PC-9 (cell line): Measurements from ENCODE around the gene ZFPM1. TPM values are rescaled to one million over a fixed set of nuclear protein-coding genes. Genes with fewer than 3 reads are reported as not detected.

Source experiments
- BruUV-seq: library from RNA; stranded (reverse); fragments of 400-500 nt; replicated peaks from 2 replicates; lab custom pipeline; 2021; lab: Mats Ljungman, UMichigan
- CTCF ChIA-PET: fragments of 300-600 bp; sonication (Branson Sonifier 250); formaldehyde crosslinking; loops from one replicate; lab custom pipeline; 2022; ENCODE audit warnings: antibody characterized with exemption; lab: Charles Lee
- POLR2A ChIA-PET: fragments of 300-600 bp; sonication (Branson Sonifier 250); formaldehyde crosslinking; loops from one replicate; lab custom pipeline; 2022; ENCODE audit warnings: antibody characterized with exemption; ENCODE audit not compliant: unreplicated experiment; lab: Charles Lee
- DNase-seq, 2 experiments: peaks; one replicate each; pipeline versions ENCODE4 v3.0.0 to v3.0.0-alpha.2; 2015 to 2022; ENCODE audit warnings: mixed read lengths in 1 of 2
- H2AFZ ChIP-seq: fragments of 200-600 bp; sonication (generic); 2 replicates; pipeline ENCODE4 v1.8.1; 2017; ENCODE audit warnings: antibody characterized with exemption
- H3F3A ChIP-seq: fragments of 200-600 bp; sonication (generic); 2 replicates; pipeline ENCODE4 v1.8.1; 2017; ENCODE audit warnings: antibody characterized with exemption, mild to moderate bottlenecking, low read depth; ENCODE audit not compliant: insufficient read depth
- H3K27ac ChIP-seq: fragments of 200-600 bp; sonication (generic); 2 replicates; pipeline ENCODE4 v1.6.1; 2016; ENCODE audit warnings: mixed run types
- H3K27me3 ChIP-seq: fragments of 200-600 bp; sonication (generic); 2 replicates; pipeline ENCODE4 v1.6.1; 2016; ENCODE audit warnings: low read depth, mixed run types; ENCODE audit not compliant: insufficient read depth
- H3K36me3 ChIP-seq: fragments of 200-600 bp; sonication (generic); 2 replicates; pipeline ENCODE4 v1.6.1; 2016; ENCODE audit warnings: low read depth, mixed run types
- H3K4me1 ChIP-seq: fragments of 200-600 bp; sonication (generic); replicated peaks from 2 replicates; pipeline ENCODE4 v1.6.1; 2016; ENCODE audit warnings: mixed run types; ENCODE audit not compliant: insufficient read depth
- H3K4me2 ChIP-seq: fragments of 200-600 bp; sonication (generic); 2 replicates; pipeline ENCODE4 v1.6.1; 2017; ENCODE audit warnings: mixed run types
- H3K4me3 ChIP-seq: fragments of 200-600 bp; sonication (generic); 2 replicates; pipeline ENCODE4 v1.6.1; 2016; ENCODE audit warnings: mixed run types
- H3K79me2 ChIP-seq: fragments of 200-600 bp; sonication (generic); 2 replicates; pipeline ENCODE4 v1.6.1; 2017; ENCODE audit warnings: low read depth, mixed run types
- H3K9me2 ChIP-seq: fragments of 200-600 bp; sonication (generic); 2 replicates; pipeline ENCODE4 v1.8.1; 2017; ENCODE audit warnings: mild to moderate bottlenecking; ENCODE audit not compliant: insufficient read depth
- H3K9me3 ChIP-seq: fragments of 200-600 bp; sonication (generic); 2 replicates; pipeline ENCODE4 v1.8.1; 2016; ENCODE audit warnings: low read depth; ENCODE audit not compliant: insufficient read depth
- H4K20me1 ChIP-seq: fragments of 200-600 bp; sonication (generic); 2 replicates; pipeline ENCODE4 v1.8.1; 2017; ENCODE audit not compliant: insufficient read depth
- CTCF ChIP-seq: fragments of 200-600 bp; sonication (generic); conservative IDR thresholded peaks from 2 replicates; pipeline ENCODE4 v1.6.1; 2017; ENCODE audit warnings: mixed run types, antibody characterized with exemption, mild to moderate bottlenecking, moderate library complexity
- EZH2 ChIP-seq: fragments of 200-600 bp; sonication (generic); IDR thresholded peaks from 2 replicates; pipeline ENCODE4 v1.8.0; 2017; ENCODE audit warnings: antibody characterized with exemption, low read depth
- intact Hi-C: fragments of 100-400 bp; cut with micrococcal nuclease; formaldehyde crosslinking; loops from one replicate; pipeline ENCODE4 v1.10.0; 2022; ENCODE audit not compliant: unreplicated experiment
- total RNA-seq: library from RNA; stranded (reverse); gene quantifications from 2 replicates; pipeline ENCODE4 v1.2.3, GENCODE V29; 2021

The ZFPM1 gene
- total RNA-seq, 1 experiment from 2014 or later = 19.7 TPM

- no peaks in the 10 kb centered on the region for H3K9me3 ChIP-seq
- ChIA-PET CTCF (no interaction called here), POLR2A (no interaction called here)
- H2AFZ ChIP-seq = no peak overlapping the region
- intact Hi-C loops = loop anchor here (10.0 kb wide), 3 partner anchors 227 to 717 kb away; partner anchors contain the start of genes CDH15 and SNAI3
- BruUV-seq = no TSS peak
- DNase-seq = no peak
- H3K27me3 ChIP-seq = no peaks in the 10 kb centered on the region
- no peak overlapping the region for H3K4me2 ChIP-seq
- H4K20me1 ChIP-seq = peaks cover 22% of the 10 kb centered on the region
- TF ChIP-seq CTCF = no peak
- no peak for TF ChIP-seq EZH2
- H3K27ac ChIP-seq = no peak overlapping the region
- peaks cover 37% of the 10 kb centered on the region for H3K79me2 ChIP-seq
- peaks cover 20% of the 10 kb centered on the region for H3K4me1 ChIP-seq
- peaks cover 18% of the 10 kb centered on the region; the same call in 1 of the 2 replicates for H3F3A ChIP-seq
- no peak overlapping the region for H3K4me3 ChIP-seq
- H3K9me2 ChIP-seq = no peaks in the 10 kb centered on the region
- H3K36me3 ChIP-seq = no peaks in the 10 kb centered on the region
Observed at GRCh38 chr16:88458039-88458772, 5.1 kb downstream of the ZFPM1 start.

GRCh38 chr16:88458773-88459235 lies 5.7 kb downstream of the ZFPM1 start:
- intact Hi-C loops = loop anchor here (10.0 kb wide), 3 partner anchors 226 to 716 kb away; partner anchors contain the start of genes CDH15 and SNAI3
- POLR2A ChIA-PET = no interaction called here
- peaks cover 22% of the 10 kb centered on the region for H4K20me1 ChIP-seq

More at GRCh38 chr16:88458773-88459235, 5.7 kb downstream of the ZFPM1 start:
- Histone ChIP-seq H3K9me3 (no peaks in the 10 kb centered on the region), H2AFZ (no peak overlapping the region), H3K27me3 (no peaks in the 10 kb centered on the region), H3K9me2 (no peaks in the 10 kb centered on the region), H3K79me2 (peaks cover 37% of the 10 kb centered on the region), H3F3A (peaks cover 18% of the 10 kb centered on the region; the same call in 1 of the 2 replicates), H3K27ac (no peak overlapping the region), H3K4me1 (peaks cover 20% of the 10 kb centered on the region), H3K4me2 (no peak overlapping the region), H3K4me3 (no peak overlapping the region), H3K36me3 (no peaks in the 10 kb centered on the region)
- no TSS peak for BruUV-seq
- CTCF ChIA-PET = no interaction called here
- no peak for DNase-seq
- TF ChIP-seq CTCF (no peak), EZH2 (no peak)
